ENCODE data around the gene SH3BGRL3.

Gene SH3BGRL3

GRCh38 chr1:26322042-26322331 lies 42.1 kb downstream of the SH3BGRL3 start:
- Histone ChIP-seq H3K79me2 (ENCODE audit: insufficient read depth, low read length) (peaks cover 45% of the 10 kb centered on the region), H3K9me3 (ENCODE audit: insufficient read depth, low read depth, low read length) (no peaks in the 10 kb centered on the region), H3K9ac (ENCODE audit: low read depth, low read length, poor library complexity, severe bottlenecking) (peak overlapping the region; percentile 95), H3K4me1 (ENCODE audit: insufficient read depth, low read length, poor library complexity, severe bottlenecking) (peaks cover 33% of the 10 kb centered on the region), H3K27me3 (ENCODE audit: insufficient read depth, low read length, poor library complexity, severe bottlenecking) (no peaks in the 10 kb centered on the region), H2AFZ (ENCODE audit: low read length) (no peak overlapping the region), H3K36me3 (ENCODE audit: insufficient read depth, low read length) (no peaks in the 10 kb centered on the region), H3K9me2 (replicated peaks; ENCODE audit: low read depth, low read length) (no peaks in the 10 kb centered on the region), H3F3A (ENCODE audit: low read depth) (no peaks in the 10 kb centered on the region), H3K4me3 (ENCODE audit: low read length, poor library complexity, severe bottlenecking) (peak overlapping the region; percentile 25), H4K20me1 (ENCODE audit: insufficient read depth, low read length, poor library complexity, severe bottlenecking) (no peaks in the 10 kb centered on the region), H3K4me2 (ENCODE audit: low read depth, low read length, poor library complexity, severe bottlenecking) (peak overlapping the region; percentile 96)
- TF ChIP-seq EZH2phosphoT487 (IDR thresholded peaks at IDR 0.05; ENCODE audit: borderline replicate concordance) (no peak), CTCF (conservative IDR thresholded peaks at IDR 0.05; ENCODE audit: low read length) (no peak)

GRCh38 chr1:26323382-26323781 lies 43.5 kb downstream of the SH3BGRL3 start:
- TF ChIP-seq EZH2phosphoT487 (IDR thresholded peaks at IDR 0.05; ENCODE audit: borderline replicate concordance) (no peak), CTCF (conservative IDR thresholded peaks at IDR 0.05; ENCODE audit: low read length) (no peak)
- no peaks in the 10 kb centered on the region for H3K27me3 ChIP-seq (ENCODE audit: insufficient read depth, low read length, poor library complexity, severe bottlenecking)
- H2AFZ ChIP-seq (ENCODE audit: low read length): no peak overlapping the region
- H3K9me3 ChIP-seq (ENCODE audit: insufficient read depth, low read depth, low read length): no peaks in the 10 kb centered on the region
- H3K9ac ChIP-seq (ENCODE audit: low read depth, low read length, poor library complexity, severe bottlenecking): no peak overlapping the region
- no peaks in the 10 kb centered on the region for H4K20me1 ChIP-seq (ENCODE audit: insufficient read depth, low read length, poor library complexity, severe bottlenecking)
- H3K36me3 ChIP-seq (ENCODE audit: insufficient read depth, low read length): no peaks in the 10 kb centered on the region
- peaks cover 32% of the 10 kb centered on the region for H3K79me2 ChIP-seq (ENCODE audit: insufficient read depth, low read length)
- H3F3A ChIP-seq (ENCODE audit: low read depth): no peaks in the 10 kb centered on the region
- H3K4me3 ChIP-seq (ENCODE audit: low read length, poor library complexity, severe bottlenecking): no peak overlapping the region
- H3K4me1 ChIP-seq (ENCODE audit: insufficient read depth, low read length, poor library complexity, severe bottlenecking): peaks cover 20% of the 10 kb centered on the region
- no peak overlapping the region for H3K4me2 ChIP-seq (ENCODE audit: low read depth, low read length, poor library complexity, severe bottlenecking)
- H3K9me2 ChIP-seq (replicated peaks; ENCODE audit: low read depth, low read length): no peaks in the 10 kb centered on the region

GRCh38 chr1:26324550-26324949 lies 44.7 kb downstream of the SH3BGRL3 start:
- Histone ChIP-seq H3K9me2 (replicated peaks; ENCODE audit: low read depth, low read length) (no peaks in the 10 kb centered on the region), H2AFZ (ENCODE audit: low read length) (no peak overlapping the region), H3K27me3 (ENCODE audit: insufficient read depth, low read length, poor library complexity, severe bottlenecking) (no peaks in the 10 kb centered on the region), H4K20me1 (ENCODE audit: insufficient read depth, low read length, poor library complexity, severe bottlenecking) (no peaks in the 10 kb centered on the region), H3K9me3 (ENCODE audit: insufficient read depth, low read depth, low read length) (no peaks in the 10 kb centered on the region), H3K79me2 (ENCODE audit: insufficient read depth, low read length) (peaks cover 21% of the 10 kb centered on the region; the same call in 1 of the 2 replicates), H3K9ac (ENCODE audit: low read depth, low read length, poor library complexity, severe bottlenecking) (no peak overlapping the region), H3K4me3 (ENCODE audit: low read length, poor library complexity, severe bottlenecking) (no peak overlapping the region), H3F3A (ENCODE audit: low read depth) (no peaks in the 10 kb centered on the region), H3K4me2 (ENCODE audit: low read depth, low read length, poor library complexity, severe bottlenecking) (no peak overlapping the region), H3K36me3 (ENCODE audit: insufficient read depth, low read length) (no peaks in the 10 kb centered on the region), H3K4me1 (ENCODE audit: insufficient read depth, low read length, poor library complexity, severe bottlenecking) (peaks cover 16% of the 10 kb centered on the region)
- TF ChIP-seq EZH2phosphoT487 (IDR thresholded peaks at IDR 0.05; ENCODE audit: borderline replicate concordance) (no peak), CTCF (conservative IDR thresholded peaks at IDR 0.05; ENCODE audit: low read length) (no peak)
